Tracheal epithelial cell (primary cell): ENCODE data around the gene HOXC12. TPM values are rescaled to one million over a fixed set of nuclear protein-coding genes. Genes with fewer than 3 reads are reported as not detected.

Experiments
- total RNA-seq: library from RNA; depleted of rRNA; stranded (reverse); fragments of >200 nt; gene quantifications from 2 replicates; pipeline ENCODE4 v1.2.1, GENCODE V29; 2014

The HOXC12 gene
- not detected in 2 replicates for total RNA-seq

GRCh38 chr12:53954694-53955035 is at the start of gene HOXC12:
HOXC12 (plus strand) TSS chr12:53954903; CDS start chr12:53954930, 27 bp downstream.

GRCh38 chr12:53938326-53939140 is 16.2 kb upstream of the HOXC12 start, which contains the start of gene HOXC13:
HOXC13 (plus strand) TSS chr12:53938831; CDS start chr12:53938907, 76 bp downstream.

GRCh38 chr12:53972722-53973235 is 18.1 kb downstream of the HOXC12 start, which contains the start of gene HOXC11:
HOXC11 (plus strand) TSS chr12:53973126; CDS start chr12:53973242, 116 bp downstream.

GRCh38 chr12:53974084-53975063 is 19.7 kb downstream of the HOXC12 start, which contains the start of gene HOTAIR:
HOTAIR (minus strand) TSS chr12:53974954.

GRCh38 chr12:53984901-53985691 is 30.4 kb downstream of the HOXC12 start, which contains the start of gene HOXC10:
HOXC10 (plus strand) TSS chr12:53985146; CDS start chr12:53985260, 114 bp downstream.

GRCh38 chr12:54000116-54001114 is 45.7 kb downstream of the HOXC12 start, which contains the start of gene HOXC9:
HOXC9 (plus strand) TSS chr12:54000161; CDS start chr12:54000189, 28 bp downstream.

Other genes with a start within 250 kb of the HOXC12 start
- gene CALCOCO1, start 227.5 kb upstream of the HOXC12 start, total RNA-seq, result 44.3 and 52.3 TPM in 2 replicates
- not detected in 2 replicates for gene CISTR, start 202.9 kb upstream of the HOXC12 start, total RNA-seq
- gene HOXC13, start 16.1 kb upstream of the HOXC12 start, total RNA-seq, result not detected in 2 replicates
- 0.24 TPM in 1 of 2 replicates, not detected in the other for gene HOXC11, start 18.2 kb downstream of the HOXC12 start, total RNA-seq
- gene HOTAIR, start 20.1 kb downstream of the HOXC12 start, total RNA-seq, result under 0.01 TPM in 2 replicates
- gene HOXC10, start 30.2 kb downstream of the HOXC12 start, total RNA-seq, result 2.2 TPM in 1 of 2 replicates, not detected in the other
- 0.72 TPM in 1 of 2 replicates, not detected in the other for gene HOXC9, start 45.3 kb downstream of the HOXC12 start, total RNA-seq
- not detected in 2 replicates for gene HOXC8, start 54.1 kb downstream of the HOXC12 start, total RNA-seq
- gene HOXC6, start 73.5 kb downstream of the HOXC12 start, total RNA-seq, result 0.48 TPM in 1 of 2 replicates, not detected in the other
- gene HOXC5, start 78.1 kb downstream of the HOXC12 start, total RNA-seq, result not detected in 2 replicates
- under 0.01 TPM in 1 of 2 replicates, not detected in the other for gene HOXC4, start 98.9 kb downstream of the HOXC12 start, total RNA-seq
- 29.0 and 37.1 TPM in 2 replicates for gene SMUG1, start 234.1 kb downstream of the HOXC12 start, total RNA-seq